Activated CD8-positive, alpha-beta memory T cell treated with anti-CD3 and anti-CD28 coated beads for 4 hours (primary cell): ENCODE data around the gene ACSL4.
"Not testable (repeated sequence)": the region's sequence is repeated elsewhere in the genome, so short reads cannot be mapped to it uniquely, and the experiment has no call there.

Experiments
- DNase-seq, 2 donors: peaks; one replicate each; pipeline ENCODE4 v3.0.0-alpha.2; 2020; ENCODE audit warnings: low read depth in 2 of 2

ACSL4 gene

GRCh38 chrX:109672239-109672638 is 60.8 kb downstream of the ACSL4 start:
- no peak for DNase-seq

DNA sequence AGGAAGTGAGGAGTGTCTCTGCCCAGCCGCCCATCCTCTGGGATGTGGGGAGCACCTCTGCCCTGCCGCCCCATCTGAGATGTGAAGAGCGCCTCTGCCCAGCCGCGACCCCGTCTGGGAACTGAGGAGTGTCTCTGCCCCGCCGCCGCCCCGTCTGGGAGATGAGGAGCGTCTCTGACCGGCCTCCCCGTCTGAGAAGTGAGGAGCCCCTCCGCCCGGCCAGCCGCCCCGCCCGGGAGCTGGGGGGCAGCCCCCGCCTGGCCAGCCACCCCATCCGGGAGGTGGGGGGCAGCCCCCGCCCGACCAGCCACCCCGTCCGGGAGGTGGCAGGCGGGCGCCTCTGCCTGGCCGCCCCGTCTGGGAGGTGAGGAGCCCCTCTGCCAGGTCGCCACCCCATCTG is 61.9 kb downstream of the ACSL4 start:
- not testable (repeated sequence) for DNase-seq

DNA sequence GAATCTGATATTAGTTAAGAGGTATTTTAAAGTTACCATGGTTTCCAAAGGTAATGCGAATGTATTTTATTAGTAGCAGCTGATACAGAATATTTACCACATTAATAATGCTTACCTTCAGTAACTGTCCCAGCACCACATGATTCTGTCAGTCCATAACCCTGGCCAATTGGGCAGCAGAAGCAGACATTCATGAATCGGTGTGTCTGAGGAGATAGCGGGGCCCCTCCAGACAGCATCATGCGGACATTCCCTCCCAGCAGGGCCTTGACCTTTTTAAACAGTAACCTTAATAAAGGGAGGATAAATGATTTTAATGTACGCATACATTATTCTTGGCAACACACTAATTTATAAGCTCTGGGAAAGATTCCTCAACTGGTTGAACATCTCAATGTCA is 65.1 kb downstream of the ACSL4 start:
- no peak for DNase-seq

DNA sequence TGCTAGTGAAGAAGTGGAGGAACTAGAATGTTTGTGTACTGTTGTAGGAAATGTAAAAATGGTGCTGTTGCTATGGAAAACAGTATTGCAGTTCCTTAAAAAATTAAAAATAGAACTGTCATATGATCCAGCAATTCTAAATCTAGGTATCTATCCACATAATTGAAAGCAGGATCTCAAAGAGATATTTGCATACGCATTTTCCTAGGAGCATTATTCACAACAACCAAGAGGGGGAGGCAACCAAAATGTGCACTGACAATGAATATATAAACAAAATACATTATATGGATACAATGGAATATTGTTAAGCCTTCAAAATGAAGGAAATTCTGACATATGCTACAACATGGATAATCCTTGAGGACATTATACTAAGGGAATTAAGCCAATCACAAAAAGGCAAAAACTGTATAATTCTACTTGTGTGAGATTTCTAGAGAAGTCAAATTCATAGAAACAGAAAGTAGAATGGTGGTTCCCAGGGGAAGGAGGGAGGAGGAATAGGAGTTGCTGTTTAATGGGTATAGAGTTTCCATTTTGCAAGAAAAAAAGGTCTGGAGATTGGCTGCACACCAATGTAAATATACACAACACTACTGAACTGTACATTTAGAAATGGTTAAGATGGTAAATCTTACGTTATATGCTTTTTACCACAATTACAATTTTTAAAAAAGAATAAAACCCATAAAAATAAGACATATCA is 72.5 kb downstream of the ACSL4 start:
- DNase-seq = no peak

- no peak for DNase-seq
Measured at GRCh38 chrX:109658391-109658790, 74.7 kb downstream of the ACSL4 start.

- DNase-seq = not testable (repeated sequence)
Measured at GRCh38 chrX:109657364-109657763, 75.7 kb downstream of the ACSL4 start.

DNA sequence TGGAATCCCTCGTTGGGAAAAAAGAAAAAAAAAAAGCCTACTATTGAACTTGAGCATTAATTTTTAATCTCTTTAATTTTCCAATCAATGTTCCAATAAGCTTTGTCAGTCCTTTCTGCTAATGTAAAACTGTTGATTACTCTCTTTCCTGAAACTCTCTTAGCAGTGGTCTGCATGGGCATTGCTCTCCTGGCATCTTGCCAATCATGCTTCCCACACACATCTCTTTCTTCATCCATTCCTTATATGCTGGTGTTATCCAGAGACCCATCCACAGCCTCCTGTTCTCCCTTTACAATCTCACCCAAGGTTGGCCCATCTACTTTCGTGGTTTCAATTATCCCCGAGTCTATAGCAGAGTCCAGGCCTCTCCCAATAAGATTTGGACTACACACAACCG is 76.3 kb downstream of the ACSL4 start:
- DNase-seq = no peak

- no peak for DNase-seq
Measured at GRCh38 chrX:109655502-109656201, 77.4 kb downstream of the ACSL4 start.

GRCh38 chrX:109654516-109655109 is 78.4 kb downstream of the ACSL4 start:
- no peak for DNase-seq

DNA sequence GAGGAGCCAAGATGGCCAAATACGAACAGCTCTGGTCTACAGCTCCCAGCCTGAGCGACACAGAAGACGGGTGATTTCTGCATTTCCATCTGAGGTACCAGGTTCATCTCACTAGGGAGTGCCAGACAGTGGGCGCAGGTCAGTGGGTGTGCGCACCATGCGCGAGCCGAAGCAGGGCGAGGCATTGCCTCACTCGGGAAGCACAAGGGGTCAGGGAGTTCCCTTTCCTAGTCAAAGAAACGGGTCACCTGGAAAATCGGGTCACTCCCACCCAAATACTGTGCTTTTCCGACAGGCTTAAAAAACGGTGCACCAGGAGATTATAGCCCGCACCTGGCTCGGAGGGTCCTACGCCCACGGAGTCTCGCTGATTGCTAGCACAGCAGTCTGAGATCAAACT is 88.4 kb downstream of the ACSL4 start:
- DNase-seq = not testable (repeated sequence)

DNA sequence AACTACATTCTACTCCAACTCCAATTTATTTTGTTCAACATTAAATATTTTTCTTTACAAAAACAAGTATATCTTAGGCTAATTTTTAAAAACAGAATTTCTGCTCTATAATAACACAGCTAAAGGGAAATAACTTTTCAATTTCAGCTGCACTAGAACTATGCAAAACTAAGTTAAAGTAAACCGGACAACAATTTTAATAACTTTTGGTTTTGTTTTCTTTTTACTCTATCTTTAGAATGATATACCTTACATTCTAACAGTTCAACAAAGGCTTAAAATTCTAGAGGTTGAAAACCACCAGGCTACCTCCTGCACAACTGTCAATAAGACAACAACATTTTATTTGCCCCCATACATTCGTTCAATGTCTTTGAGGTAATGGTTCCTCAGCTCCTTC is 89.4 kb downstream of the ACSL4 start:
- DNase-seq = no peak

- DNase-seq = no peak
Measured at GRCh38 chrX:109638158-109638557, 94.9 kb downstream of the ACSL4 start.

GRCh38 chrX:109637477-109637876 is 95.6 kb downstream of the ACSL4 start:
- DNase-seq = not testable (repeated sequence)

DNA sequence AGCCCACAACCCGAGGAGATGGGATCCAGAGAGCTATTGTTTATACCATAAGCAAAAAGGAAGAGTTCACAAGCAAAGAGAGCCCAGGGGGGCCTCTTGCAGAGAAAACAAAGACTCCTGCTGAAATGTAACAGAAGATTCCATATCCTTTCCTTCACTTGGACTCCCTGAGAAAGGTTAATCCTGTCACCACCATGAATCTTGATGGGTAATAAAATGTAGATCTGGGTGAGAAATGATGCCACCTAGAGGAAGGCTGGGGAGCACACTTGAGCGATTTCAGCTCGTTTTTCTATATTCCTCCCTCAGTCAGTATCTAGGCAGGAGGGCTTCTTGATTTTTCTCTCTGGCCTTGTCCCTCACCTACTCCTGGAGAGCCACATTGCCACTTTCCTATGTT is 97.9 kb downstream of the ACSL4 start:
- no peak for DNase-seq

DNA sequence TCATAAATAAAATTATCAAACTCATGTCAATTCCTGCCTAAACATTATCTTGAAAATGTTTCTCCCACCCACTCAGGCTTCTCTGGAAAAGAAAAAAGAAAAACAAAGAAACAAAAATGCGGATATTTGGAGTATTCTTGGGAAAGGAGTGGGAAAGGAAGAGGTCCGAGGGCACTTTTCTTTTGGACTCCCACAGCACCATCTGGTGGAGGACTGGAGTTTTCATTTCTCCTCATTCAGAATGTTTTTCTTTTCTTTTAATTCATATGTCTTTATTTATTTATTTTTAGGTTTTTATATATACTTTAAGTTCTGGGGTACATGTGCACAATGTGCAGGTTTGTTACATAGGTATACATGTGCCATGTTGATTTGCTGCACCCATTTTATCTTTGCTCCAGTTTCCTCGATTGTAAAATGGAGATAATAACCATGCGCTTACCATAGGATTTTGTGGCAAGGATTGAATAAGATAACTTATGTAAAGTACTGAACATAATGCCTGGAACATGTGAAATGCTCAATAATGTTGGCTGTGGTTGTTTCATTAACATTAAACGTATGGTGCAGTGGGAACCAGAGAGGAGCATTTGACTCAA is 100.1 kb downstream of the ACSL4 start:
- no peak for DNase-seq

DNA sequence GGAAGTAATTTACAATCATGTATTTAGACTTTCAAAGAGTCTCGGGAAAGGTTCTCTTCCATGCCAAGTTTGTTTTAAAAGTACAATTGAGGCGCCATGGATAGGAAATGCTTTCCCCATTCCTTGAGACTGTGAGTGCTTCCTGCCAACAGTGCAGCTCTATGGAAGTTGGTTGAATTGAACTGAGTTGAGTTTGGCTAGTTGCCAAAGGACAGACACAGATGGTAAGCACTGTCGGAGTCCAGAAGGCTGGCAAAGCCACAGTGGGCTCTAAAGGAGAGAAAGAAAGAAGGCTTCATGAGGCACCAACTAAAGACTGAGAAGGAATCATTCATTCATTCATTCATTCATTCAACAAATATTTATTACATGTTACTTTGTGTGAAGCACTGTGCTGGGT is 103.7 kb downstream of the ACSL4 start:
- no peak for DNase-seq

- DNase-seq = no peak
Measured at GRCh38 chrX:109626637-109627036, 106.4 kb downstream of the ACSL4 start.

GRCh38 chrX:109624641-109625616 is 108.1 kb downstream of the ACSL4 start, which contains the start of gene KCNE5:
Gene KCNE5, minus strand, starts transcription at chrX:109625172. Its CDS starts 152 bp downstream, at chrX:109625020.
- DNase-seq = no peak

DNA sequence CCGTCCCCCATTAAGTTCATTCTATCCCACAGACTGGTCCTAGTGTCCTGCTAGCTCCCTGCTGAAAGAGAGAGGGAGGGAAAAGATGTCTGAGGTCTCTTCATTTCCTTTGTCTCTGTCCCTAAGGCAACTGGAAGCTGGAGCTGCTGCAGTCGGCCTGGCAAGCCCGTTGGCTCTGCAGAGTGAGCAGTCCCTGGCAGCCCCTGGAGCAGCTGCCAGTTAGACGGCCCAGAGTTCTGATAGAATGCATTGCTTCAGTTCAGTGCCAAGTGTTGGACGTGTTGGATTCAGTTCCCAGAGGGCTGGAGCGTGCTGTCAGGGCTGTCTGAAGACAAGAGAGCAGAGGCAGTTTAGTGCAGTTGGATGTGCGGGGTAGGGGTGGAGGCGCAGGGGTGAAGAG is 109.1 kb downstream of the ACSL4 start:
- DNase-seq = no peak

DNA sequence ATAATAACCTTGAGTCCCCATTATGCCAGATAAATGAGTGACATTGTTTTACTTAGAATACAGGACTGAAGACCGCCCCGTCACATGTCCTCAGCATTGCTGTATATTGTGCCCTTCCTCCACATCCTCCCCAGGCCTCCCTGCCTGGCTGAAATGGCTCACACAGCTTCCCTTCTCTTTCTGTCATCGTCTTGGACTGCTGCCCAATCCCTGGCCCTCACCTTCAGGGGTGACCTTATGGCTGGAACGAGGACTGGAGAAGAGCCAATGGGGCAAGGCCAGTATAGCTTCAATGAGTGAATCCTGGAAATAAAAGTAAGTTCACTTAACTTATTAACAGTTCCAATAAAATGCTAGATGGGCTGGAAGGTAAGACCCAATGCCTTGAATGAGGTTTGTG is 110.8 kb downstream of the ACSL4 start:
- DNase-seq = no peak

DNA sequence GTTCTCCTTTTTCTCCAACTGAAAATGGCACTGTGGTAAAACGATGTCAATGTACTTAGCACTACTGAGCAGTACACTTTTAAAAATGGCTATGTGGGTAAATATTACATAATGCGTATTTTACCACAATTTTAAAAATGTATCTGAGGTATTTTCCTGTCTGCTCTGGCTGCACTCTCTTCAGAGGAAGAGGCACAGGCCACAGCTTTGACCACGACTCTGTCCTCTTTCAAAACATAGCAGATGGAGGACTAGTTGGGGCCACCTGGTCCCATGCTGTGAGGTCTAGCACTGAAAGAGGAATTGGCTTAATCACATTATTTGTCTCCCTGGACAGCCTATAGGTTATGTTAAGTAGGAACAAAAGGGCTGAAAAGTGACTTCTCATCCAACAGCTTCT is 113.3 kb downstream of the ACSL4 start:
- DNase-seq = no peak
